ENCODE data around the gene PLXNB3. TPM values are rescaled to one million over a fixed set of nuclear protein-coding genes. Genes with fewer than 3 reads are reported as not detected.

PLXNB3 gene
- total and polyA plus RNA-seq, 2 donors (not counting 1 experiment from before 2014, with no cell fraction given) = 0.25 TPM; not detected in 1

DNA sequence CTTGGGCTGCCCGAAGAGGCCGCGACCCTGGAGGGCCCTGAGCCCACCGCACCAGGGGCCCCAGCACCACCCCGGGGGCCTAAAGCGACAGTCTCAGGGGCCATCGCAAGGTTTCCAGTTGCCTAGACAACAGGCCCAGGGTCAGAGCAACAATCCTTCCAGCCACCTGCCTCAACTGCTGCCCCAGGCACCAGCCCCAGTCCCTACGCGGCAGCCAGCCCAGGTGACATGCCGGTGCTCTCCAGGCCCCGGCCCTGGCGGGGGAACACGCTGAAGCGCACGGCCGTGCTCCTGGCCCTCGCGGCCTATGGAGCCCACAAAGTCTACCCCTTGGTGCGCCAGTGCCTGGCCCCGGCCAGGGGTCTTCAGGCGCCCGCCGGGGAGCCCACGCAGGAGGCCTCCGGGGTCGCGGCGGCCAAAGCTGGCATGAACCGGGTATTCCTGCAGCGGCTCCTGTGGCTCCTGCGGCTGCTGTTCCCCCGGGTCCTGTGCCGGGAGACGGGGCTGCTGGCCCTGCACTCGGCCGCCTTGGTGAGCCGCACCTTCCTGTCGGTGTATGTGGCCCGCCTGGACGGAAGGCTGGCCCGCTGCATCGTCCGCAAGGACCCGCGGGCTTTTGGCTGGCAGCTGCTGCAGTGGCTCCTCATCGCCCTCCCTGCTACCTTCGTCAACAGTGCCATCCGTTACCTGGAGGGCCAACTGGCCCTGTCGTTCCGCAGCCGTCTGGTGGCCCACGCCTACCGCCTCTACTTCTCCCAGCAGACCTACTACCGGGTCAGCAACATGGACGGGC, 38.8 kb upstream of the PLXNB3 start:
- POLR2A ChIA-PET = no interaction called here
- Mint-ChIP-seq H3K9me3 (ENCODE audit: insufficient read depth) (no peaks in the 10 kb centered on the region), H3K4me3 (peak overlapping the region; percentile 79), H3K27ac (peak overlapping the region; percentile 86), H3K4me1 (peaks cover 41% of the 10 kb centered on the region), H3K27me3 (no peaks in the 10 kb centered on the region)
- peak overlapping the region; percentile 16 for H2AFZ ChIP-seq (ENCODE audit: insufficient read depth, low read depth, low read length, poor library complexity, severe bottlenecking)
- peak overlapping the region in 4 of 5 experiments; percentile 56 to 65 (median 59) for H3K4me3 ChIP-seq (ENCODE audit: control extremely low read depth in 1 of 5, extremely low read depth in 1 of 5, insufficient read depth in 1 of 5, low read depth in 2 of 5, low read length in 4 of 5)
- 68% methylated on average over 51 of the region's 55 CpGs for WGBS (ENCODE audit: insufficient coverage)
- peaks cover 21% of the 10 kb centered on the region for H4K20me1 ChIP-seq (ENCODE audit: control insufficient read depth, insufficient read depth, low read length, poor library complexity, severe bottlenecking)
- intact Hi-C loops (cut with micrococcal nuclease) = loop anchor here (2.0 kb wide), 1 partner anchor 200 kb away; no protein-coding TSS in a partner anchor
- peaks cover 37 to 42% of the 10 kb centered on the region in 2 donors for H3K4me1 ChIP-seq (ENCODE audit: control insufficient read depth in 2 of 2, insufficient read depth in 2 of 2, low read length in 2 of 2)
- no peak for ATAC-seq (ENCODE audit: low read depth)
- DNase-seq = peak; percentile 27
- H3K4me2 ChIP-seq (replicated peaks; ENCODE audit: low read depth, low read length, poor library complexity, severe bottlenecking) = peak overlapping the region; percentile 75
- H3K79me2 ChIP-seq (ENCODE audit: control insufficient read depth, insufficient read depth, low read length) = peaks cover 66% of the 10 kb centered on the region
- no peak for TF ChIP-seq EZH2 (IDR thresholded peaks at IDR 0.05; ENCODE audit: borderline replicate concordance, insufficient read depth, low read depth, low read length, poor library complexity, severe bottlenecking)
- no peak for TF ChIP-seq CTCF (IDR thresholded peaks at IDR 0.05)
- CTCF ChIA-PET = no interaction called here
- peak overlapping the region; percentile 64 for H3K9ac ChIP-seq (ENCODE audit: low read length)
- H3K27me3 ChIP-seq (replicated peaks in 1 of 4; ENCODE audit: control extremely low read depth in 1 of 4, control insufficient read depth in 3 of 4, insufficient read depth in 4 of 4, low read length in 3 of 4) = no peaks in the 10 kb centered on the region
- no peaks in the 10 kb centered on the region for H3K9me3 ChIP-seq (ENCODE audit: control extremely low read depth in 1 of 3, control insufficient read depth in 2 of 3, insufficient read depth in 1 of 3, low read length in 2 of 3)
- peaks cover 0 to 16% of the 10 kb centered on the region in 2 experiments for H3K36me3 ChIP-seq (replicated peaks in 1 of 2; ENCODE audit: control extremely low read depth in 1 of 2, control insufficient read depth in 1 of 2, extremely low read depth in 1 of 2, insufficient read depth in 2 of 2, low read length in 1 of 2)
- H3K27ac ChIP-seq (ENCODE audit: low read length in 2 of 2) = peak overlapping the region; percentile 81 to 86

DNA sequence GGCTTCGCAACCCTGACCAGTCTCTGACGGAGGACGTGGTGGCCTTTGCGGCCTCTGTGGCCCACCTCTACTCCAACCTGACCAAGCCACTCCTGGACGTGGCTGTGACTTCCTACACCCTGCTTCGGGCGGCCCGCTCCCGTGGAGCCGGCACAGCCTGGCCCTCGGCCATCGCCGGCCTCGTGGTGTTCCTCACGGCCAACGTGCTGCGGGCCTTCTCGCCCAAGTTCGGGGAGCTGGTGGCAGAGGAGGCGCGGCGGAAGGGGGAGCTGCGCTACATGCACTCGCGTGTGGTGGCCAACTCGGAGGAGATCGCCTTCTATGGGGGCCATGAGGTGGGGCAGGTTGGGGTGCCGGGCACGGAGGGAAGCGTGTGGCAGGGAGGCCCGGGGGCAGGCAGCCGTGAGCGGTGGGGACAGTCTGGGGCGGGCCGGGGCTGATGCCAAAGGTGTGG, 38.2 kb upstream of the PLXNB3 start:
- no peak for ATAC-seq (ENCODE audit: low read depth)
- H3K4me1 Mint-ChIP-seq = peaks cover 43% of the 10 kb centered on the region
- peak overlapping the region; percentile 65 for H3K4me3 Mint-ChIP-seq
- TF ChIP-seq CTCF (IDR thresholded peaks at IDR 0.05) (no peak), EZH2 (IDR thresholded peaks at IDR 0.05; ENCODE audit: borderline replicate concordance, insufficient read depth, low read depth, low read length, poor library complexity, severe bottlenecking) (no peak)
- peak overlapping the region; percentile 75 for H3K4me2 ChIP-seq (replicated peaks; ENCODE audit: low read depth, low read length, poor library complexity, severe bottlenecking)
- peak overlapping the region; percentile 88 to 92 for H3K27ac ChIP-seq (ENCODE audit: low read length in 2 of 2)
- no peaks in the 10 kb centered on the region for H3K9me3 ChIP-seq (ENCODE audit: control extremely low read depth in 1 of 3, control insufficient read depth in 2 of 3, insufficient read depth in 1 of 3, low read length in 2 of 3)
- H3K79me2 ChIP-seq (ENCODE audit: control insufficient read depth, insufficient read depth, low read length) = peaks cover 62% of the 10 kb centered on the region
- H3K9me3 Mint-ChIP-seq (ENCODE audit: insufficient read depth) = no peaks in the 10 kb centered on the region
- 97% methylated on average over 15 of the region's 35 CpGs for WGBS (ENCODE audit: insufficient coverage)
- H3K27ac Mint-ChIP-seq = peak overlapping the region; percentile 93
- DNase-seq = no peak
- H3K9ac ChIP-seq (ENCODE audit: low read length) = no peak overlapping the region
- H3K27me3 ChIP-seq (replicated peaks in 1 of 4; ENCODE audit: control extremely low read depth in 1 of 4, control insufficient read depth in 3 of 4, insufficient read depth in 4 of 4, low read length in 3 of 4) = no peaks in the 10 kb centered on the region
- peaks cover 0 to 10% of the 10 kb centered on the region in 2 experiments for H3K36me3 ChIP-seq (replicated peaks in 1 of 2; ENCODE audit: control extremely low read depth in 1 of 2, control insufficient read depth in 1 of 2, extremely low read depth in 1 of 2, insufficient read depth in 2 of 2, low read length in 1 of 2)
- H3K4me3 ChIP-seq (ENCODE audit: control extremely low read depth in 1 of 5, extremely low read depth in 1 of 5, insufficient read depth in 1 of 5, low read depth in 2 of 5, low read length in 4 of 5) = peak overlapping the region in 4 of 5 experiments; percentile 41 to 47 (median 44)
- intact Hi-C loops (cut with micrococcal nuclease) = loop anchor here (1.0 to 2.0 kb wide), 2 partner anchors 199 to 202 kb away; no protein-coding TSS in a partner anchor
- no peaks in the 10 kb centered on the region for H3K27me3 Mint-ChIP-seq
- H4K20me1 ChIP-seq (ENCODE audit: control insufficient read depth, insufficient read depth, low read length, poor library complexity, severe bottlenecking) = peaks cover 15% of the 10 kb centered on the region
- ChIA-PET POLR2A (interaction anchor here (0.6 to 1.6 kb wide), 3 partner anchors 219 to 572 kb away, joined by 3 read pairs; partner anchors contain the start of gene RENBP), CTCF (interaction anchor here (2.0 kb wide), 1 partner anchor 38 kb away, joined by 7 read pairs; the partner anchor contains the start of gene PLXNB3)
- H3K4me1 ChIP-seq (ENCODE audit: control insufficient read depth in 2 of 2, insufficient read depth in 2 of 2, low read length in 2 of 2) = peaks cover 37 to 42% of the 10 kb centered on the region in 2 donors
- H2AFZ ChIP-seq (ENCODE audit: insufficient read depth, low read depth, low read length, poor library complexity, severe bottlenecking) = no peak overlapping the region

Measured in B cell (primary cell).